HG03521 (cell line): Measurements from ENCODE around the gene SNX10.

ENCODE experiments used
- ATAC-seq: cut with Tn5 transposase; IDR thresholded peaks from one replicate; pipeline ENCODE4 v1.9.1; 2021; ENCODE audit warnings: mild to moderate bottlenecking, moderate library complexity; ENCODE audit not compliant: unreplicated experiment

SNX10 gene

DNA sequence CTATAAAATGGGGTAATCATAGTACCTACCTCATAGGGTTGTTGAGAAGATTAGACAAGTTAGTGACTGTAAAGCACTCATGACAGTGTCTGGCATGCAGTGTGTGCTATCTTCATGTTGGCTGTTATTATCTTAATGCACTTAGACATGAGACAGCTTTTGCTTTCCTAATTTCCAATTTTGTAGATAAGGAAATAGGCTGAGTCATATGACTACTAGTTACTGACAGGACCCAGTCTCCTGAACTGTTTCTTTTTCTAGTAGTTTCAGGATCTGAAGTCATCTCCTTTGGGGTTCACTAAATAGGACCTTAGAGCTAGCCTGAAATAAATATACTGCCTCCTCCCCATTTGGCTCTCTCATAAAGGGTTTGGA is 74.2 kb downstream of the SNX10 start:
- ATAC-seq = no peak

DNA sequence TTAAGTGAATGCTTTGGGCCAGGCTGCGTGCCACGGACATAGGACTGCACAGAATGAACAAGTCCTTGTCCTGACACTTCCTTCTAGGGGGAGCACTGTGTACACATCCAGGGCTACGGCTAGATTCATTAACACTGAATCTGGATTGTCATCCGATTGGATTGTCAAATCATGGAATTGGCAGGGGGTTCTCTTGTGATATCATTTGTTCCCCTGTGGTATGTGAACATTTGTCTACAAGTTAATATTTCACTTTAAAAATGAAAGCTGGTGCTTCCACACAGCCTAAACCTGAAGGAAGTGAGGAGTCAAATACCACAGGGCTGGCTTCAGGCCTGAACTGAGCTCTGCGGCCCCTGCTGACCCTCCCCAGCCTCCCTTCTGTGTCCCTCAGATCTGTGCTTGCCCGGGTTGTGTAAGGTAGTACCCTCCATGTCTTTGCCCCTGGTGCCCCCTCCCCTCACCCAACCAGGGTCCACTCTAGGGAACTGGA is 75.6 kb downstream of the SNX10 start:
- ATAC-seq = no peak

- ATAC-seq = no peak
These were observed 76.9 kb downstream of the SNX10 start for GRCh38 chr7:26368542-26368941.

GRCh38 chr7:26369593-26369992 is 77.9 kb downstream of the SNX10 start:
- ATAC-seq = no peak

- ATAC-seq = no peak
These were observed 78.3 kb downstream of the SNX10 start for GRCh38 chr7:26370011-26370410.

DNA sequence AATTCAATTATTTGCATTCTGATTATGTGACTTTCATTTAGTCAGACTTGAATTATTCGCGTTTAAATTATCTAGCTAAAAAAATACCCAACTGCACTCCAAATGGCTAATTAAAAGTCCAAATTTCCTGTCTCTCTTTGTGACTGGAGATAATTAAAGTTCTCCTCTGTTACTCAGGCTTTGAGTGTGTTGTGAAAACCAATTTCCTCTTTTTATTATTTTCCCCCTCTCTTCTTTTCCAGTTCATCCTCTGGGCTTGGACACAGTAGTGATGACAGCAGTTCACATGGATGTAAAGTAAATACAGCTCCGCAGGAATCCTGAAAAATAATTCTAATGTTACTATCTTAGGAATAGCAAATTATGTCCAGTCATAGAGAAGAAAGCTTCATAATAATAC is 80.6 kb downstream of the SNX10 start:
- ATAC-seq = no peak

- ATAC-seq = no peak
These were observed 81.0 kb downstream of the SNX10 start for GRCh38 chr7:26372704-26373103.

DNA sequence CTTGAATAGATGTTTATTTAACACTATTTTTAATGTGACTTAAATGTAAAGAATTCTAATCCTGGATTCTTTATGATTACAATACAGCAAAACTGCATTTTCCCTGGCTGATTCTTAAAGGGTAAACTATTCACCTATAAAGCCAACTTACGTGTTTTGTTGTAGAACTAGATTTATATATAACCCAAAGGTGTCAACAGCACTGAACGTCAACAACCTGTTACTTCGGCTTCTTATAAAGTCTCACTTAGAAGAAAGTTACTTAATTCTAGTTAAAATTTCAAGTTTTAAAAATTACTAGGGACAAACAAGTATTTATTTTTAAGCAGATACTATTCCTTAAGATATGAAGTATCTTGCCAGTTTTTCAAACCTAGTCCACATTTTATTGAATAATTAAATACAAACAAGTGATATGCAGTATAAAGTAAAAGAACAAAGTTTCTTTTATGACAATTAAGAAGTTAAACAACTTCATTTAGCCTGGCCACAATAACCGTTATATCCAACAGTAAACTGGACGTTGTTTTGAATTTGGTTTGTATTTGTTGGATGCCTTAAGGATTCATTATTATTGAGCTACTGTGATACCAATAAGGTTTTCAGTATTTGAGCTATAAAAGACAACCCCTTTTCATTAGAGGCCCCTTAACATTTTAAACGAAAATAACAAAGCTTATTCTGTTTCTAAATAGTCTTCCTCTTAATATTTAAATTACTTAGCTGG is 83.1 kb downstream of the SNX10 start:
- no peak for ATAC-seq

- ATAC-seq = no peak
These were observed 84.1 kb downstream of the SNX10 start for GRCh38 chr7:26375726-26376174.

DNA sequence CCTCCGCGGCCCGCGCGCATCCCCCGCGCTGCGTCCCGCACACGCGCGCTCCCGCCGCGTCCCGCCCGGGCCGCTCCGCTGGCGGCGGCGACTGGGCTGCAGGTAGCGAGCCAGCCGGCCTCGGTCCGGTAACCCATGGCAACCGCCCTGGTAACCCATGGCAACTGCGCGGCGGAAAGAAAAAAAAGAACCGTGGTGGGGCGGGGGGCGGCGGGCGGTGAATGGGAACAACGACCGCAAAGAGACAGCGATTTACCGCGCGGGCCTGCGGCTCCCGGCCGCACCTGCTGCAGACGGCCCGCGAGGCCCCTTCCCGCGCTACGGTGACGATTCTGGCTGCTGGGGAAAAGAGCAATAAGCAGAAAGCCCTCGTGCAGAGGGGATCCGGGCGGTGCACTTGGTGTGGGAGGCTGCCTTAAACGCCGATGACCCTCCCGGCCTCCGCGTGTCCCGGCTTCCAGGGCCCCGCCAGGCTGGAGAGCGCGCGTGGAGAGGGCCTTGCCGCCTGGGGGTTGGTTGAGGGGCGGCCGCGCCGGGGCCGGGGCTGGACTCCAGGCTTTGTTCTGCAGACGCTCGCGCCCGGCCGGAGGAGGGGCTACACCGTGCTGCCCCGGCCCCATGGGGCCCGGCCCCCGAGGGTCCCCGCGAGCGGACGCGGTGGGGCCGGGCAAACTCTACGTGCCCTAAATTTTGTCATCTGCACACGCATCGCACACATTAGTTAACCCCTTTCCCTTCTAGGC is 84.7 kb downstream of the SNX10 start:
- ATAC-seq = peak; percentile 37

- no peak for ATAC-seq
These were observed 86.4 kb downstream of the SNX10 start for GRCh38 chr7:26378016-26378415.

GRCh38 chr7:26379711-26380110 is 88.0 kb downstream of the SNX10 start:
- ATAC-seq = no peak

DNA sequence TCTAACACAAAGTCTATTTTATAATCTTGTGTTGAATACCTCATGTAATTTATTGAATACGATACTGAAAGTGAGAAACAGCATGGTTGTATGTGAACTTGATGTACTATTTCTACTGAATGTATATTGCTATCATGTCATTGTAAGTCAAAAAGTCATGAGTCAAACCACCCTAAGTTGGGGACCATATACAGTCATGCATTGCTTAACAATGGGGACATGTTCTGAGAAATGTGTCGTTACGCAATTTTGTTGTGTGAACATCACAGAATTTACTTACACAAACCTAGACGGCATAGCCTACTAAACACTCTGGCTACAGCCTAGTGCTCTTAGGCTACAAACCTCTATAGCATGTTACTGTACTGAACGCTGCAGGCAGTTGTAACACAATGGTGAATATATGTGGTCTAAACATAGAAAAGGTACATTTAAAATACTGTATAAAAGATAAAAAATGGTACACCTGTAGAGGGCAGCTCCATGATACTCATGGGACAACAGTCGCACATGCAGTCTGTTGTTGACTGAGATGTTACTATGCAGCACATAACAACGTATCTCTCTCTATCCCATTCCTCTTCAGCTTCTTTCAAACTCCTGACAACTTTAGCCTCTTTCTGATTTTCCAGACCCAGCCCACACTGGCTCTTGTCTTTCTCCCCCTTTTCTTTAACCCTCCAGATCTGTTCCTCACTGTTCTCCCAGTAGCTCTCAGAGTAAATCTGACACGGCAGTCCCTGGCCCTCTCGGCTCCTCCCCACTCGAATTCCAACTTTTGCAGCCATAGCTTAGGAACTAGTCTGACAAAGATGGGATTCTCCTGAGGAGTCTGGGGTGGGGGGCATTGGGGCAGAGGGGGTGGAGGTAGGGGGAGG is 90.1 kb downstream of the SNX10 start:
- ATAC-seq = no peak

- ATAC-seq = no peak
These were observed 93.6 kb downstream of the SNX10 start for GRCh38 chr7:26385240-26385639.

- no peak for ATAC-seq
These were observed 96.1 kb downstream of the SNX10 start for GRCh38 chr7:26387731-26388130.

DNA sequence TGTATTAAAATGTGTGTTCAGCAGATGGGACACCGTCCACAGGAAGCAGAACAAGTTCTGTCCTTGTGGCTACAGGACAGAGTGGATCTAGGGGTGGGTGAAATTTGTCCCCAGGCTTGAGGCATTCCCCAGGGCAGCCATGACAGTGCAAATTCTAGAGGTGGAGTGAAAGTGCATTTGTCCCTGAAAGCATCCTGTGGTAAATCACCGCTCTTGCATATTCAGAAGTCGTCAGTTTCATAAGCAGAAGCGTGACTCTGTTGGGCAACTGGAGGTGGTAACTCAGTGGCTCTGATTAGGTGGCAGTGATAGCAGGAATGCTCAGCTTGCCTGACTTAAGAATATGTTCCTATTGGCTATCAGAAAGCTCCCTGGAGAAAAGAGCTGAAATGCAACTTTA is 96.6 kb downstream of the SNX10 start:
- ATAC-seq = no peak

DNA sequence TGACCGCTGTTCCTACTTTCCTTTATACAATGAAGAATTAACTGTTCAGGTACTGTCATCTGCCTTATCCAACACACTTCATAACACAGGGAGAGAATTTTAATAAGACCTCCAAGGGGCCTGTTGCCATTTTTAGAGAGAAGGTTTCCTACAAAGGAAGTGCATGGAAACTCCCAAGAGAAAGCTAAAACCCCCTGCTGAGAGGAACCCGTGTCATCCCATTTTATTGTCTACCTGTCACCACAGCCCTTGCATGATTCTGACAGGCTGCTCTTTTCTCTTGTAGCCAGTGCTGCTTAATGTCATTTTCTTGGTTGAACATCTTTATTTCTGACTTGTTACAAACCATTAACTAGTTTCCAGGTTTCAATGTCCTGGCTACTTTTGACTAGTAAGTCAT is 98.4 kb downstream of the SNX10 start:
- no peak for ATAC-seq

GRCh38 chr7:26393818-26394217 is 102.2 kb downstream of the SNX10 start:
- ATAC-seq = no peak

GRCh38 chr7:26397332-26397731 is 105.7 kb downstream of the SNX10 start:
- ATAC-seq = no peak

DNA sequence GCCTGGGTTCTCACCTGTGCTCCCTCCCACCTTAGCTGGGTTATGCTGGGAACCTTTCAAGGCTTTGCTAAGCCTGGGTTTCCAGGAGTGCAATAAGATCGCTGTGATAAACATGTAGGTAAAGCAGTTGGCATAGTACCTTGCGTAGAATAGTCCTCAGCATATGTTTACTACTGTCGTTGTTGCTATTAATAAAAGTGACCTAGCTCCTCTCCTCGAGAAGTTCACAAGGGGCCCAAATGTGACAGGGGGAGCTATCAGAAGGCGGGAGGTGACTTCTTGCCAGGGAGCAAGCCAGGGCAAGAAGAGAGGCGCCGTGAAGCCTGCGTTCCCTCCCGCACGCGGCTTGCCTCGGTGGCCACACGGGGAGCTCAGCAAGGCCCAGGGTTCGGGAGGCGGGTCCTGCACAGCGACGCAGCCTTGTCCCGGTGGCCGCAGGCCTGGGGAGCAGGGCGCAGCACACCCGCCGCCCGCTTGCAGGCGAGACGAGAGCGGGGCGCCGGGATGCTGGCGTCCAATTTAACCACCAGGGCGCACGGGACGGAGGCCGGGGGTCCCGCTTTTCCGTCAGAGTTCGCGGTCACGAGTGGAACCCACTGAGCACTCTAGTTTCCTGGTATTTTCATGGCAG is 106.2 kb downstream of the SNX10 start:
- peak; percentile 17 for ATAC-seq

DNA sequence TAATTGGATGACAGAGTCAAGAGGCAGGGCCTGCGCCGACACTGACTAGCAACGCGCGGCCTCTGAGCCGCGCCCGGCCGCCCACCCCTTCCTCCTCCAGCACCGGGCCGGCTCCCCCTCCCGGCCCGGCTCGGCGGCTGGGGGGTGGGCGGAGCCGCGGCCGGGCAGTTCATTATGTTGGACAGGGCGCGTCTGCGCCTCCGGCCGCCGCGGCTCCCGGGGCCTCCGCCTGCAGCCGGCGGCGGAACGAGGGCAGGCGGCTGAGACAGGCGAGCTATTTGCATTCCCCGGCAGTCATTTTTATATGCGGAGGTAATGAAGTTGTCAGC is 106.7 kb downstream of the SNX10 start:
- ATAC-seq = peak; percentile 57
